GM21786 (cell line): ENCODE data around the gene SNX13.

Source experiments
- ATAC-seq: cut with Tn5 transposase; IDR thresholded peaks from one replicate; pipeline ENCODE4 v1.9.1; 2021; ENCODE audit not compliant: unreplicated experiment

SNX13 gene

GRCh38 chr7:17940302-17940883, at the start of gene SNX13:
TSS of gene SNX13 (minus strand) at chr7:17940494. CDS start at chr7:17940295, 199 bp downstream.
- ATAC-seq = peak; percentile 90

GRCh38 chr7:17989546-17989945, 49.3 kb upstream of the SNX13 start:
- no peak for ATAC-seq

- no peak for ATAC-seq
Measured at GRCh38 chr7:17988858-17989257, 48.6 kb upstream of the SNX13 start.

- ATAC-seq = no peak
Measured at GRCh38 chr7:17988141-17988540, 47.8 kb upstream of the SNX13 start.

- ATAC-seq = no peak
Measured at GRCh38 chr7:17986851-17987250, 46.6 kb upstream of the SNX13 start.

GRCh38 chr7:17985473-17986239, 45.4 kb upstream of the SNX13 start:
- ATAC-seq = no peak

- no peak for ATAC-seq
Measured at GRCh38 chr7:17984288-17984687, 44.0 kb upstream of the SNX13 start.

GRCh38 chr7:17983221-17984062, 43.1 kb upstream of the SNX13 start:
- ATAC-seq = no peak

- no peak for ATAC-seq
Measured at GRCh38 chr7:17976952-17977351, 36.7 kb upstream of the SNX13 start.

- ATAC-seq = no peak
Measured at GRCh38 chr7:17971411-17971810, 31.1 kb upstream of the SNX13 start.

GRCh38 chr7:17968791-17969715, 28.8 kb upstream of the SNX13 start:
- no peak for ATAC-seq

- no peak for ATAC-seq
Measured at GRCh38 chr7:17966706-17967105, 26.4 kb upstream of the SNX13 start.

GRCh38 chr7:17965603-17966002, 25.3 kb upstream of the SNX13 start:
- ATAC-seq = no peak

GRCh38 chr7:17963281-17963680, 23.0 kb upstream of the SNX13 start:
- ATAC-seq = no peak

GRCh38 chr7:17962652-17963051, 22.4 kb upstream of the SNX13 start:
- no peak for ATAC-seq

GRCh38 chr7:17957871-17958270, 17.6 kb upstream of the SNX13 start:
- ATAC-seq = no peak

- peak; percentile 100 for ATAC-seq
Measured at GRCh38 chr7:17952387-17952786, 12.1 kb upstream of the SNX13 start.

GRCh38 chr7:17951742-17952254, 11.5 kb upstream of the SNX13 start:
- no peak for ATAC-seq

- ATAC-seq = no peak
Measured at GRCh38 chr7:17948526-17949238, 8.4 kb upstream of the SNX13 start.

GRCh38 chr7:17947620-17948019, 7.3 kb upstream of the SNX13 start:
- no peak for ATAC-seq
